GM19395 (cell line): ENCODE data around the gene THY1.
"Not testable (repeated sequence)": the region's sequence is repeated elsewhere in the genome, so short reads cannot be mapped to it uniquely, and the experiment has no call there.

Source experiments
- ATAC-seq: cut with Tn5 transposase; IDR thresholded peaks from one replicate; pipeline ENCODE4 v1.9.1; 2021; ENCODE audit warnings: mild to moderate bottlenecking, moderate library complexity; ENCODE audit not compliant: unreplicated experiment

The THY1 gene

GRCh38 chr11:119422809-119423508 lies at the start of gene THY1:
Gene THY1, minus strand, starts transcription at chr11:119423172. Its CDS starts 2,267 bp downstream, at chr11:119420905.
- ATAC-seq = no peak

- ATAC-seq = no peak
Measured at GRCh38 chr11:119472186-119472855, 49.3 kb upstream of the THY1 start.

GRCh38 chr11:119471329-119471728 lies 48.4 kb upstream of the THY1 start:
- ATAC-seq = no peak

GRCh38 chr11:119470317-119471291 lies 47.6 kb upstream of the THY1 start:
- no peak for ATAC-seq

- ATAC-seq = no peak
Measured at GRCh38 chr11:119469506-119469905, 46.5 kb upstream of the THY1 start.

- no peak for ATAC-seq
Measured at GRCh38 chr11:119468511-119468910, 45.5 kb upstream of the THY1 start.

GRCh38 chr11:119461229-119461963 lies 38.4 kb upstream of the THY1 start:
- ATAC-seq = no peak

GRCh38 chr11:119460582-119460981 lies 37.6 kb upstream of the THY1 start:
- no peak for ATAC-seq

- no peak for ATAC-seq
Measured at GRCh38 chr11:119460097-119460496, 37.1 kb upstream of the THY1 start.

- ATAC-seq = no peak
Measured at GRCh38 chr11:119459293-119459976, 36.5 kb upstream of the THY1 start.

- ATAC-seq = not testable (repeated sequence)
Measured at GRCh38 chr11:119455708-119456107, 32.7 kb upstream of the THY1 start.

- ATAC-seq = not testable (repeated sequence)
Measured at GRCh38 chr11:119455241-119455640, 32.3 kb upstream of the THY1 start.

- ATAC-seq = no peak
Measured at GRCh38 chr11:119453881-119454280, 30.9 kb upstream of the THY1 start.

- no peak for ATAC-seq
Measured at GRCh38 chr11:119450590-119451326, 27.8 kb upstream of the THY1 start.

- ATAC-seq = no peak
Measured at GRCh38 chr11:119449498-119449897, 26.5 kb upstream of the THY1 start.

- ATAC-seq = no peak
Measured at GRCh38 chr11:119448380-119448779, 25.4 kb upstream of the THY1 start.

- ATAC-seq = no peak
Measured at GRCh38 chr11:119447664-119448242, 24.8 kb upstream of the THY1 start.

GRCh38 chr11:119446871-119447663 lies 24.1 kb upstream of the THY1 start:
- ATAC-seq = no peak
